Mesendoderm (in vitro differentiated cells): ENCODE results near the gene AFF3.
"Not testable (repeated sequence)": the region's sequence is repeated elsewhere in the genome, so short reads cannot be mapped to it uniquely, and the experiment has no call there.

Source experiments
- DNase-seq: peaks from one replicate; pipeline ENCODE4 v3.0.0; 2013
- H2AK5ac ChIP-seq: 2 replicates; pipeline ENCODE4 v1.6.1; 2013; ENCODE audit warnings: low read length, inconsistent platforms
- H2BK120ac ChIP-seq: 2 replicates; pipeline ENCODE4 v1.6.1; 2013; ENCODE audit warnings: low read depth, mild to moderate bottlenecking, low read length, moderate library complexity, mixed read lengths
- H2BK15ac ChIP-seq: replicated peaks from 2 replicates; pipeline ENCODE4 v1.6.1; 2013; ENCODE audit warnings: low read depth, mild to moderate bottlenecking, moderate library complexity
- H2BK5ac ChIP-seq: 2 replicates; pipeline ENCODE4 v1.6.1; 2013; ENCODE audit warnings: low read length, inconsistent platforms
- H3K18ac ChIP-seq: 2 replicates; pipeline ENCODE4 v1.6.1; 2013; ENCODE audit warnings: mild to moderate bottlenecking, low read length, mixed read lengths
- H3K23ac ChIP-seq: one replicate; pipeline ENCODE4 v1.6.1; 2013; ENCODE audit warnings: low read length
- H3K27ac ChIP-seq: 2 replicates; pipeline ENCODE4 v1.5.1; 2013; ENCODE audit warnings: low read depth, mild to moderate bottlenecking, inconsistent platforms, low read length, moderate library complexity
- H3K27me3 ChIP-seq: 2 replicates; pipeline ENCODE4 v1.6.1; 2013; ENCODE audit warnings: low read length, control low read depth, mild to moderate bottlenecking, inconsistent platforms; ENCODE audit not compliant: insufficient read depth, poor library complexity
- H3K36me3 ChIP-seq: 2 replicates; pipeline ENCODE4 v1.6.1; 2013; ENCODE audit warnings: low read length, inconsistent platforms; ENCODE audit not compliant: control insufficient read depth, insufficient read depth
- H3K4ac ChIP-seq: one replicate; pipeline ENCODE4 v1.6.1; 2013; ENCODE audit warnings: low read depth, mild to moderate bottlenecking, low read length, moderate library complexity
- H3K4me1 ChIP-seq: 2 replicates; pipeline ENCODE4 v1.6.1; 2013; ENCODE audit warnings: low read depth, low read length, inconsistent platforms; ENCODE audit not compliant: control insufficient read depth
- H3K4me2 ChIP-seq: 2 replicates; pipeline ENCODE4 v1.6.1; 2013; ENCODE audit warnings: low read length
- H3K4me3 ChIP-seq: 2 replicates; pipeline ENCODE4 v1.5.1; 2013; ENCODE audit warnings: mild to moderate bottlenecking, low read length
- H3K56ac ChIP-seq: one replicate; pipeline ENCODE4 v1.6.1; 2013; ENCODE audit warnings: low read length
- H3K79me1 ChIP-seq: 2 replicates; pipeline ENCODE4 v1.6.1; 2013; ENCODE audit warnings: low read length, inconsistent platforms
- H3K79me2 ChIP-seq: 2 replicates; pipeline ENCODE4 v1.6.1; 2013; ENCODE audit warnings: mild to moderate bottlenecking, low read length; ENCODE audit not compliant: control insufficient read depth, insufficient read depth
- H3K9ac ChIP-seq: 2 replicates; pipeline ENCODE4 v1.6.1; 2013; ENCODE audit warnings: low read length, inconsistent platforms
- H4K5ac ChIP-seq: one replicate; pipeline ENCODE4 v1.6.1; 2013; ENCODE audit warnings: low read length
- H4K8ac ChIP-seq: one replicate; pipeline ENCODE4 v1.6.1; 2013; ENCODE audit warnings: low read depth, mild to moderate bottlenecking, control low read depth, low read length, moderate library complexity
- WGBS: extraction: QIAGEN DNeasy Blood & Tissue Kit; methylation state at CpG from one replicate; pipeline ENCODE4 v1.1.7; 2013; ENCODE audit warnings: low lambda C conversion rate, missing lambda C conversion rate; ENCODE audit not compliant: insufficient coverage; ENCODE audit errors: extremely low coverage; 5-methylcytosine and 5-hydroxymethylcytosine counted together

The AFF3 gene

DNA sequence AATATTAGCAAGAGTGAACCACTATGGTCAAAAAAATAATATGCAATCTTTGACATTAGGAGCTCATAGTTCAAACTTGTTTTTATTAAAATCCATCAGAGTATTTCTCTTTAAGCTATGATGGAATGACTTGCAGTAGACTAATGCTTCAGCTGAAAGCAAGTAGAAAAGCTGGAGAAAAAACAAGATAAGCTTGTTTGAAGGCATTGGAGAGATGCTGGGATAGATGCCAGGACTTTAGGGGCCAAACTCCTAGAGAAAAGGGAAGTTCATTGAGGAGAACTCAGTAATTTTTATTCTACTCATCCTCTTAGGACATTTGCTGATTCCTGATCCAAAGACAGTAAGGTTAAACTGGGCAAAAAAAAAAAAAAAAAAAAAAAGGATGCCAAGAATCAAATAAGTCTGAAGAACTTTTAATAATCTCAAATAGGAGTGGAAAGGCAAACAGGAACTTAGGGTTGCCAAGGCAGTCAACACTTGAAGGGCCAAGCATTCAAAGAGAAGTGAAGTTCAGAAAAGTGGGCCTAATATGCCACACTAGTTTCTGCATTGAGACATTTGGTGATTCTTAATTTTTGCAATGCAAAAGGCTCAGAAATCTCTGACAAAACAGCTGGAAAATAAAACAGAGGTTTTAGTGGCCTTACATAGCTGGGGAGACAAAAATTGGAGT, 19.7 kb upstream of the AFF3 start:
- Histone ChIP-seq H3K23ac (no peak overlapping the region), H3K79me2 (no peaks in the 10 kb centered on the region)

DNA sequence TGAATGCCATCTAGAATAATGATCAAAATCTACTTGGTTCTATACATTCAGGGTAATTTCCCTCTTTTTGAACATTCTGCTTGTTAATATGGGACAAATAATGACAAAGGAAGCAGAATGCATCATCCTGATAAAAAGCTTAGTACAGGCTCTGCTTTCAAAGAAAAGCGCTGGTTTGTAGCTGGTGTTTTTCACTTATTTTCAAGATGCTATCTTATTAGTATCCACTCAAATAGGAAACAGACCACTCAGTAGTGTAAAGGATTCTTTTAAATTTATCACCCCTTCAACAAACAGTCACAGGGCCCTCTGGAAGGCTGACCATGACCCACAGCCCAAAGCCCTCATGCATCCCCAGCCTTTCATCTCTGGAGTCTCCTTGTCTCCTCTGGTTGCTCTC, 18.0 kb upstream of the AFF3 start:
- Histone ChIP-seq H3K18ac (no peak overlapping the region), H3K56ac (no peak overlapping the region)
- DNase-seq, result no peak

More for the DNA sequence above, 19.7 kb upstream of the AFF3 start:
- Histone ChIP-seq H2AK5ac (no peak overlapping the region), H2BK15ac (no peak overlapping the region), H3K4me3 (no peak overlapping the region), H3K36me3 (no peaks in the 10 kb centered on the region), H3K4me1 (no peaks in the 10 kb centered on the region), H4K5ac (no peak overlapping the region), H3K27ac (no peak overlapping the region), H2BK5ac (no peak overlapping the region), H3K79me1 (no peaks in the 10 kb centered on the region), H3K27me3 (no peaks in the 10 kb centered on the region), H2BK120ac (no peak overlapping the region), H3K4ac (no peak overlapping the region), H3K4me2 (no peak overlapping the region), H3K56ac (no peak overlapping the region), H3K18ac (no peak overlapping the region), H3K9ac (no peak overlapping the region), H4K8ac (no peak overlapping the region)
- DNase-seq, result no peak

DNA sequence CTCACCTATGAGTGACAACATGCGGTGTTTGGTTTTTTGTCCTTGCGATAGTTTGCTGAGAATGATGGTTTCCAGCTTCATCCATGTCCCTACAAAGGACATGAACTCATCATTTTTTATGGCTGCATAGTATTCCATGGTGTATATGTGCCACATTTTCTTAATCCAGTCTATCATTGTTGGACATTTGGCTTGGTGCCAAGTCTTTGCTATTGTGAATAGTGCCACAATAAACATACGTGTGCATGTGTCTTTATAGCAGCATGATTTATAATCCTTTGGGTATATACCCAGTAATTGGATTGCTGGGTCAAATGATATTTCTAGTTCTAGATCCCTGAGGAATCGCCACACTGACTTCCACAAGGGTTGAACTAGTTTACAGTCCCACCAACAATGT, 9.4 kb upstream of the AFF3 start:
- no CpG with 5 or more reads among the region's 4 CpGs for WGBS
- not testable (repeated sequence) for H4K5ac ChIP-seq, H3K79me2 ChIP-seq, H3K4me1 ChIP-seq, H2BK5ac ChIP-seq, H3K4ac ChIP-seq, H3K56ac ChIP-seq, H2BK15ac ChIP-seq, H2AK5ac ChIP-seq, H3K9ac ChIP-seq, H3K23ac ChIP-seq, DNase-seq, H3K36me3 ChIP-seq, H3K79me1 ChIP-seq, H3K27ac ChIP-seq, H3K18ac ChIP-seq, H4K8ac ChIP-seq, H3K4me3 ChIP-seq, H3K27me3 ChIP-seq, H3K4me2 ChIP-seq, H2BK120ac ChIP-seq

More for the DNA sequence above, 18.0 kb upstream of the AFF3 start:
- H2BK5ac ChIP-seq, result no peak overlapping the region
- H3K4ac ChIP-seq, result no peak overlapping the region
- H3K4me3 ChIP-seq, result no peak overlapping the region
- H3K27me3 ChIP-seq, result no peaks in the 10 kb centered on the region
- H4K5ac ChIP-seq, result no peak overlapping the region
- H3K9ac ChIP-seq, result no peak overlapping the region
- no peak overlapping the region for H2BK15ac ChIP-seq
- no peaks in the 10 kb centered on the region for H3K79me2 ChIP-seq
- H3K79me1 ChIP-seq, result no peaks in the 10 kb centered on the region
- H3K4me2 ChIP-seq, result no peak overlapping the region
- no peak overlapping the region for H3K23ac ChIP-seq
- no peak overlapping the region for H2BK120ac ChIP-seq
- H3K27ac ChIP-seq, result no peak overlapping the region
- H3K36me3 ChIP-seq, result no peaks in the 10 kb centered on the region
- H2AK5ac ChIP-seq, result no peak overlapping the region
- no peak overlapping the region for H4K8ac ChIP-seq
- WGBS, result no CpG with 5 or more reads among the region's 1 CpG
- no peaks in the 10 kb centered on the region for H3K4me1 ChIP-seq

DNA sequence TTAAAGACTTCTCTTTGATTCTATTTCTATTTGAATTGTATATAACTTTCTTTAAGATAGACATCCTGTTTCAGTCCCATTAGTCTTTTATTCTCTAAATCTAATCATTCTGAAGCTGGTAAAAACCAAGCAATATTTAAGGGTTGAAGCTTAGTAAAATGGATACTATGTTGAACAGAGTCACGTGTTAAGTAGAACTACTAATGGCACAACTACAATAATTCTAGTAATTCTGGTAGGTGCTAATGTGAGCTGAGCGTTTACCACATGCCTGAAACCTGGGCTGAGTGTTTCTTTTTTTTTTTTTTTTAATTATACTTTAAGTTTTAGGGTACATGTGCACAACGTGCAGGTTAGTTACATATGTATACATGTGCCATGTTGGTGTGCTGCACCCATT, 8.9 kb upstream of the AFF3 start:
- no peak overlapping the region for H3K27ac ChIP-seq
- H3K4me1 ChIP-seq, result no peaks in the 10 kb centered on the region
- H2AK5ac ChIP-seq, result no peak overlapping the region
- H4K8ac ChIP-seq, result no peak overlapping the region
- no peak overlapping the region for H3K4me3 ChIP-seq
- H3K79me2 ChIP-seq, result no peaks in the 10 kb centered on the region
- H3K4ac ChIP-seq, result no peak overlapping the region
- no peak overlapping the region for H3K23ac ChIP-seq
- H3K79me1 ChIP-seq, result no peaks in the 10 kb centered on the region
- no peak overlapping the region for H3K4me2 ChIP-seq
- no peak overlapping the region for H2BK15ac ChIP-seq
- H4K5ac ChIP-seq, result no peak overlapping the region
- no peak overlapping the region for H2BK5ac ChIP-seq
- no CpG with 5 or more reads among the region's 3 CpGs for WGBS
- no peaks in the 10 kb centered on the region for H3K36me3 ChIP-seq
- H3K18ac ChIP-seq, result no peak overlapping the region
- no peaks in the 10 kb centered on the region for H3K27me3 ChIP-seq
- no peak for DNase-seq
- H2BK120ac ChIP-seq, result no peak overlapping the region
- H3K9ac ChIP-seq, result no peak overlapping the region
- no peak overlapping the region for H3K56ac ChIP-seq

DNA sequence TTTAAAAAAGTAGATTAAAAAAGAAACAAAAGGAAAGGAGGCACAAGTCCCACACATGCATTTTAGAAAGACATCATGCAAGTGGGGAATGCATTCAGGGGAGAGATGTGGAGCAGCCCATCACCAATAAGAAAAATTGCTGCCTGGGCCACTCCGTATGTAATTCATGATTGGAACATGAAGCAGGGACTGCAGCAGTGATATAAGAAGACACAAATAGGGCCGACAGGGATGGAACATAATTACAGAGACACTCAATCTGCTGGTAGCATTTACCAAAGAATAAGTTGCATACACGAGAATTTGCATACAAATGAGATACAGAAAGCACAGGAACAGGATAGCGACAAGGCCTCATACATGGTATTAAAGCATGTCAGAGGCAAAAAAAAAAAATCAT, 6.5 kb upstream of the AFF3 start:
- Histone ChIP-seq H2BK5ac (no peak overlapping the region), H2BK15ac (no peak overlapping the region), H3K27me3 (no peaks in the 10 kb centered on the region), H3K79me1 (no peaks in the 10 kb centered on the region), H3K4me1 (no peaks in the 10 kb centered on the region), H3K9ac (no peak overlapping the region), H3K23ac (no peak overlapping the region), H3K27ac (no peak overlapping the region), H3K4ac (no peak overlapping the region), H3K18ac (no peak overlapping the region), H3K4me3 (no peak overlapping the region), H2BK120ac (no peak overlapping the region), H4K8ac (no peak overlapping the region), H4K5ac (no peak overlapping the region), H2AK5ac (no peak overlapping the region), H3K56ac (no peak overlapping the region), H3K79me2 (no peaks in the 10 kb centered on the region), H3K4me2 (no peak overlapping the region), H3K36me3 (no peaks in the 10 kb centered on the region)
- no CpG with 5 or more reads among the region's 4 CpGs for WGBS
- no peak for DNase-seq

DNA sequence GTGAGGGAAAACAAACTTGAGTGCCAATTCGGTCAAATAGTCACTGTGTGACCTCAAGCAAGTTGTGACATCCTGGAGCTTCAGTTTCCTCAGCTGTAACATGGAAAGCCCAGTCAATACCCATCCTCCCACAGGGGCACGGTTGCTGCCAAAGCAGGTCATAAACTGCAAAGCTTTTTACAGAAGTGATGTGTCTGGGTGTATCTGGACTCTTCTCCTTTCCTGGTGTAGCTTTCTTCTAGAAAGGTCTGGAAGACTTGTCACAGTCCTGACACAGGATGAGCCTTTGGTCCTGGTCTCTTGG, 4.2 kb upstream of the AFF3 start:
- no peak overlapping the region for H3K56ac ChIP-seq
- no peak overlapping the region for H2BK15ac ChIP-seq
- H3K27ac ChIP-seq, result no peak overlapping the region
- no peaks in the 10 kb centered on the region for H3K27me3 ChIP-seq
- no peak overlapping the region for H2AK5ac ChIP-seq
- no peak overlapping the region for H3K4me2 ChIP-seq
- no peaks in the 10 kb centered on the region for H3K79me2 ChIP-seq
- no peaks in the 10 kb centered on the region for H3K79me1 ChIP-seq
- H3K36me3 ChIP-seq, result no peaks in the 10 kb centered on the region
- H2BK5ac ChIP-seq, result no peak overlapping the region
- H3K4me3 ChIP-seq, result no peak overlapping the region
- H4K8ac ChIP-seq, result no peak overlapping the region
- H2BK120ac ChIP-seq, result no peak overlapping the region
- H3K18ac ChIP-seq, result no peak overlapping the region
- WGBS, result no CpG with 5 or more reads among the region's 2 CpGs
- H4K5ac ChIP-seq, result no peak overlapping the region
- no peaks in the 10 kb centered on the region for H3K4me1 ChIP-seq
- no peak overlapping the region for H3K4ac ChIP-seq
- H3K23ac ChIP-seq, result no peak overlapping the region
- DNase-seq, result no peak
- H3K9ac ChIP-seq, result no peak overlapping the region
